A673 (cell line): Measurements from ENCODE around the gene RFT1. TPM values are rescaled to one million over a fixed set of nuclear protein-coding genes. Genes with fewer than 3 reads are reported as not detected.
A peak's percentile ranks its signal among the peaks of the same experiment; 100 is the strongest.

Experiments used
- BruUV-seq: library from RNA; stranded (reverse); fragments of 400-500 nt; replicated peaks from 2 replicates; lab custom pipeline; 2021; lab: Mats Ljungman, UMichigan
- CTCF ChIA-PET: fragments of 300-600 bp; sonication (Branson Sonifier 250); formaldehyde crosslinking; loops from one replicate; lab custom pipeline; 2022; ENCODE audit warnings: antibody characterized with exemption; lab: Charles Lee
- POLR2A ChIA-PET: fragments of 300-600 bp; sonication (Branson Sonifier 250); formaldehyde crosslinking; loops from one replicate; lab custom pipeline; 2022; ENCODE audit warnings: antibody characterized with exemption; ENCODE audit not compliant: low non-redundant PET; lab: Charles Lee
- DNase-seq: peaks from one replicate; pipeline ENCODE4 v3.0.0-alpha.2; 2015; ENCODE audit warnings: low spot score
- H3K27ac ChIP-seq: fragments of 200-600 bp; sonication (generic); 2 replicates; pipeline ENCODE4 v1.5.1; 2016; ENCODE audit warnings: mixed run types, low read depth, mild to moderate bottlenecking, mixed read lengths, antibody characterized with exemption, low read length; ENCODE audit not compliant: poor library complexity, severe bottlenecking
- H3K27me3 ChIP-seq: fragments of 200-600 bp; sonication (generic); replicated peaks from 2 replicates; pipeline ENCODE4 v1.6.1; 2017; ENCODE audit warnings: mixed run types, low read depth, mild to moderate bottlenecking, mixed read lengths, antibody characterized with exemption, low read length; ENCODE audit not compliant: insufficient read depth, poor library complexity
- H3K36me3 ChIP-seq: fragments of 200-600 bp; sonication (generic); 2 replicates; pipeline ENCODE4 v1.6.1; 2016; ENCODE audit warnings: mixed run types, mild to moderate bottlenecking, mixed read lengths, antibody characterized with exemption, low read length; ENCODE audit not compliant: insufficient read depth, poor library complexity, severe bottlenecking
- H3K4me1 ChIP-seq: fragments of 200-600 bp; sonication (generic); 2 replicates; pipeline ENCODE4 v1.6.1; 2017; ENCODE audit warnings: mixed run types, mild to moderate bottlenecking, mixed read lengths, antibody characterized with exemption, low read length; ENCODE audit not compliant: insufficient read depth, poor library complexity, severe bottlenecking
- H3K4me3 ChIP-seq: fragments of 200-600 bp; sonication (generic); 2 replicates; pipeline ENCODE4 v1.5.1; 2016; ENCODE audit warnings: low read depth, mixed run types, mild to moderate bottlenecking, mixed read lengths, low read length; ENCODE audit not compliant: poor library complexity, severe bottlenecking
- H3K9me3 ChIP-seq: fragments of 200-600 bp; sonication (generic); 2 replicates; pipeline ENCODE4 v1.6.1; 2016; ENCODE audit warnings: mixed run types, low read depth, mild to moderate bottlenecking, mixed read lengths, antibody characterized with exemption, low read length; ENCODE audit not compliant: poor library complexity, severe bottlenecking
- CTCF ChIP-seq: fragments of 300-800, 200-600 bp; sonication (generic); conservative IDR thresholded peaks from 2 replicates; pipeline ENCODE4 v1.5.1; 2017; ENCODE audit warnings: low read depth, mild to moderate bottlenecking, antibody characterized with exemption, low read length, moderate library complexity, mixed read lengths
- EZH2 ChIP-seq: fragments of 200-600 bp; sonication (generic); IDR thresholded peaks from 2 replicates; pipeline ENCODE4 v1.6.1; 2017; ENCODE audit warnings: borderline replicate concordance, low read depth, mild to moderate bottlenecking, mixed read lengths, antibody characterized with exemption, low read length; ENCODE audit not compliant: poor library complexity, severe bottlenecking
- intact Hi-C: fragments of 100-400 bp; cut with micrococcal nuclease; formaldehyde crosslinking; loops from one replicate; pipeline ENCODE4 v1.10.0; 2022; ENCODE audit not compliant: unreplicated experiment
- total RNA-seq: library from RNA; stranded (reverse); gene quantifications from 2 replicates; pipeline ENCODE4 v1.2.3, GENCODE V29; 2021

RFT1 gene
- total RNA-seq, 1 experiment from 2014 or later = 16.7 TPM

- no TSS peak for BruUV-seq
- intact Hi-C loops = loop anchor here (5.0 kb wide), 1 partner anchor 217 kb away; no protein-coding TSS in a partner anchor
- peaks cover 4% of the 10 kb centered on the region for H3K4me1 ChIP-seq
- CTCF ChIA-PET = interaction anchor here (0.8 kb wide), 1 partner anchor 152 kb away, joined by 4 read pairs; no protein-coding TSS in a partner anchor
- DNase-seq = peak; percentile 17
- POLR2A ChIA-PET = no interaction called here
- H3K4me3 ChIP-seq = no peak overlapping the region
- H3K27me3 ChIP-seq = no peaks in the 10 kb centered on the region
- no peak overlapping the region for H3K27ac ChIP-seq
- no peak for TF ChIP-seq CTCF
- no peaks in the 10 kb centered on the region for H3K9me3 ChIP-seq
- no peaks in the 10 kb centered on the region for H3K36me3 ChIP-seq
Measured at GRCh38 chr3:53069422-53070068, 60.7 kb downstream of the RFT1 start.

- no peak for DNase-seq
- TF ChIP-seq CTCF (no peak), EZH2 (no peak)
- Histone ChIP-seq H3K4me3 (no peak overlapping the region), H3K27ac (no peak overlapping the region), H3K27me3 (no peaks in the 10 kb centered on the region), H3K36me3 (no peaks in the 10 kb centered on the region), H3K9me3 (no peaks in the 10 kb centered on the region), H3K4me1 (peaks cover 4% of the 10 kb centered on the region)
- intact Hi-C loops = no loop called here
- CTCF ChIA-PET = no interaction called here
- POLR2A ChIA-PET = no interaction called here
- no TSS peak for BruUV-seq
Measured at GRCh38 chr3:53068176-53068575, 62.1 kb downstream of the RFT1 start.

- Histone ChIP-seq H3K4me3 (no peak overlapping the region), H3K9me3 (no peaks in the 10 kb centered on the region), H3K36me3 (no peaks in the 10 kb centered on the region), H3K27ac (no peak overlapping the region), H3K4me1 (peaks cover 4% of the 10 kb centered on the region), H3K27me3 (no peaks in the 10 kb centered on the region)
- intact Hi-C loops = no loop called here
- no TSS peak for BruUV-seq
- ChIA-PET POLR2A (no interaction called here), CTCF (no interaction called here)
- no peak for TF ChIP-seq CTCF
- no peak for DNase-seq
Measured at GRCh38 chr3:53067567-53067966, 62.7 kb downstream of the RFT1 start.
